ENCODE measurements around the gene SERPINI1.

SERPINI1 gene

DNA sequence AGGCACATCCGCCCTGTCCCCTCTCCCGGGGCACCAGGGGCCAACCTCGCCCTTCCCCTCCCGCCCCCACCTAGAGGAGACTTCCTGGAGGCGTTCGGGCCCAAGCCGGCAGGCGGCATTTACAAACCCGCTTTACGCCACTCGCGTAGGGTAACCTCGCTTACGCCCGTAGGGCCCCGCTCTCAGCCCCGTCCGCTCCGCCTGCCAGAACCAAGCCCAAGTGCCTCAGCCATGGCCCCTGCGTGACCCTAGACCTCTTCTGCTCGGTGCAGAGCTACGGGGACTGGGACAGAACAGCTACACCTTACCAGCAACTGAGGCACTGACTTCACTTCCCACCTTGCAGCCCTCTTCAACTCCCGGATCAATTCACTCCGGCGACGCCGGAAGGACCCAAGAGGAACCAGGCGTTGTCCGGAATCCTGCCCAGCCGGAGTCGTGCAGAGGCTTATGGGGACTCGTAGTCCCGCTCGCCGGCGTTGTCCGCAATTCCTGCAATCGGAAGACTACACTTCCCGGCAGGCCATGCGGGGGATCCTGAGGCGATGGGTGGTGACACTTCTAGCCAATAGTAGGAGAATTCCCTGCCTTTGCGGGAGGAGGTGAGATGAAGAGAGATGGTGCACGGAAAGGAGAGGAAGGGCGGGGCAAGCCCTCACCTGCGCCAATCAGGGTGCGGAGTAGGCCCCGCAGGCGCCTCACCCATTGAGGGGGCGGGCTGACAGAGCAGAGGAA is 856 bp upstream of the SERPINI1 start, which contains the start of gene PDCD10:
Gene PDCD10, minus strand, starts transcription at position 395 of the 735 bp plus-strand sequence. CDS start 14,735 bp downstream, outside the sequence.
- DNase-seq, result peak; percentile 99

DNA sequence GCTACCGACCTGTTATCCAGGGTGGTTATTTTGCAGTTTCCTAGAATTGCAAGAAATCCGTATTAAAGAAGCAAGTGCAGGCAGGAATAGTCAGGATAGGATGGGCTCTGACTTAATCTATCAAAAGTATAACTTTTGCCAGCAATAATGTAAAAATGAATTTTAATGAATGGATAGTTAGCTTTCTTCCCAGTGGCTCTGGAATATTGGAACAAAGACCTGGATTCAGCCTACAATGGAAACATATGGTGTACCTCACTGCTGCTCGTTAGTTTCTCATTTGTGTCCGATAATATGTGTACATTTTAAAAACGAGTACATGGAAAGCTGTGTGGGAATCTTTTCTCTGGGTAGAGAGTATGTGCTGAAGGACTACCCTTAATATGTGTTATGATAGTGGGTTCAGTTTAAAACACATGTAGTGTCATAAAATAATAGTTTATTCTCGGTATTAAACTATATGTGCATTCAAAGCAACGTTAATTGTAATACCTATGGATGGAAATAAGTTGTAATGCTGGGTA is 805 bp downstream of the SERPINI1 start:
- no peak for DNase-seq

DNA sequence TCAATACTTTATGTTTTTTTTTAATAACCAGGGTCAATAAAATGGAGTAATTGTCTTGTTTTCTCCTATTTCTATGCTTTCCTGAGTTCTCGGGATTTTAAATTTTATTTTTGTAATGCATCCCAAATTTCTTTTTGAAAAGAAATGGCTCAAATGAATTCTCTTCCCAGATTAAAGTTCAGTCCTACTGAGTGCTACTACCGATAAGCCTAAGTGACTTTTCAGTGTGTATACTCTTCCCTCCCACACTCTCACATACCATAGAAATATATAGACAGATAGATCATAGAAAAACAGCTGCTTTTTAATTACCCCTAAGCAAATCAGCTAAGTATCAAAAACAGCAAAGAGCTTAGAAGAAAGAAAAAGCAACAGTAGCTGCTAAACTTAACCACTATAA is 1.5 kb downstream of the SERPINI1 start:
- DNase-seq, result no peak

DNA sequence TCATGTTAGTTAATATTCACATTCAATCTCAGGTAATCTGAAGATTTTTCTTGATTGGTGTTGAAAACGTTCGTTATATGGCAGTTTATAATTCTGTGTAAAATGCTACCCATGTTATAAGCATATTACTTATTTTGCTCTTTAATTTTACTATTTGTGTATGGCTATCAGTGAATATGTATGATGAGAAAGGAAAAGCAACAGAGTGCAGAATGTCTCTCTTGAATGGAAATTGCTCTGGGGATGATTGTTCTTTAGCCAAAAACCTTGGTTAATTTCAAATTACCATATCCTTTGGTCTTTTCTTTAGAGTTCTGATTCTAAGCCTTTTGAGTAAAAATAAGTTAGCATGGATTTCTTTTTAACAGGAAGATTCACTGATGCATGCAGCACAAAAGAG is 2.5 kb downstream of the SERPINI1 start:
- no peak for DNase-seq

DNA sequence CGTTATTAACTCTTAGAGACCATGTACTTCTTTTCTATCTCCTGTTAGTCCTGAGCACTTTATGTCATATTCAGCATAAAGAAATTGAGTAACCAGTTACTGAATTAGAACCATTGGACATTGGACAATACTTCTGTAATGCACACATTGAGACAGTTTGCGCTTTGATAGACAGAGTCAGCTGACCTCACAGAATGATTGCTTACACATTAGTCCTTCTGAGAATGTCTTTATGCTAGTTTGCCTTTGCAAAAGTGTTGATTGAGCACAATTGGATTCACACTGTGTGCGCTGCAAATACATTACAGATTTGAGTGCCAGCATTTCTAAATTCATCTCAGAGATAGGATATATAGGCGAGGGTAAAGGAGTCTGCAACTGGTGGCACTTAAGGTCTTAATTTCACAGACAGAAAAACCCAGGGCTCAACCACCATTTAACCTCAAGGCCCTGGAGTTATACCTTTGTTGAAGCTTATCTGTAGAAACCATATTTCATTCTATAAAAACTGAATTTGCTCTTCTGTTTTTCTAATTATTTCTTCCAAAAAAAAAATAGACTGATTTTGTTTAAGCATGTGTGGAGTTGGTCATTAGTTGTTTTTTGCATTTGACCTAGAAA is 3.8 kb downstream of the SERPINI1 start:
- DNase-seq, result peak; percentile 69

DNA sequence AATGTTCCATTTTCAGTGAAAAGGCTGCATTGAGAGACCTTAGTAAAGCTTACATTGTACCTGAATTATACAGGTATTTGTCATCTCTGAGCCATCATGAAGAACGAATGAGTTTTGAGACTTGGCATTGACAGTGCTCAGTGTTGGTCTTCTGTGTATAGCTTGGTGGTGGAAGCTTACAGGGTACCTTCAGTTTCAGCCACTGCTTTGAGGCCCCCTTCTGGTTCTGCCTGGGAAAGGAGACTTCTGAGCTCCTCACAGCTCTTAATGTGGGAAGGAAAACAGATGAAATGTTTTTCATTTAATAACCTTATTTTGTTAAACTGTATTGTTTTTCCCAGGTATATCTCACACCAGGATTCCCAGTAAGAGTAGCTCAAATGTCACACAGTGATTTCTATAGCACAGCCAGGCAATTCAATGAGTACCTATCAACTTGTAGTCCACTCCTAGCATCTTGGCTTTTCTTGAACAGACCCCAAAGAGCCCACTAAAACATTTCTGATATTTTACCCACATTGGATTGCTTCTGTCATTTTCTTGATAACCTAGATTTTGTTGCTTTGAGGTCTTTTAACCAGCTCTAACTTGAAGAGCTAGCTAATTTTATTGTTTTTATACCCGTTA is 5.6 kb downstream of the SERPINI1 start:
- DNase-seq, result peak; percentile 89

DNA sequence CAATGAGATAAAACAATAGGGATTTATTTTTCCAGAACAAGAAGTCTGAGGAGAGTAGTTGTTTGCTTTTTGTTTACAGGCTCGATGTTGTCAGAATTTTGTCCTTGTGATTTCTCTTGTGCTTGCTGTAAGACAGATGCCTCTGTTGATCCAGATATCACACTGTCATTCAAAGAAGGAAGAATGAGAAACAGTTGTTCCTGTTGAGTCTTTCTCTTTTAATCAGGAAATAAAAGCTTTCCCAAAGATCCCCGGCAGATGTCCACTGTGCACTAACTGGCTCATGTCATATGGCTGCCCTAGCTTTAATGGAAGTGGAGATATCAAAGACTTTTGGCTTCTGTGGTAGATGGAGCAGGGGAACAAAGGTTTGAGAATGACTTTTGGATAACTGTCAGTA is 6.8 kb downstream of the SERPINI1 start:
- no peak for DNase-seq

DNA sequence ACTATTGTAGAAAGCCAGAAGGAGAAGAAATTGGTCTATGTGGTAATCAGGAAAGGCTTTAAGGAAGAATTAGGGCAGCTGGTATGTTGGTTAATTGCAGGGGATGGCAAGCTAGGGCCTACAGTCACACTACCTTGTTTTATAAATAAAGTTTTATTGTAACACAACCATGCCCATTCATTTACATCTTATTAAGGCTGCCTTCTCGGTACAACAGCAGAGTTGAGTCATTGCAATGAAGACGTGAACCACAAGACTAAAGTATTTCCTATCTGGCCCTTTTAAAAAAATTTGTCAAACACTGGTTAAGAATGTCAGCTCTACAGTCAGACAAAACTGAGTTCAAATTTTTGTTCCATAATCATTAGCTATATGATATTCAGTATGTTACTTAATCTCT is 8.3 kb downstream of the SERPINI1 start:
- no peak for DNase-seq

DNA sequence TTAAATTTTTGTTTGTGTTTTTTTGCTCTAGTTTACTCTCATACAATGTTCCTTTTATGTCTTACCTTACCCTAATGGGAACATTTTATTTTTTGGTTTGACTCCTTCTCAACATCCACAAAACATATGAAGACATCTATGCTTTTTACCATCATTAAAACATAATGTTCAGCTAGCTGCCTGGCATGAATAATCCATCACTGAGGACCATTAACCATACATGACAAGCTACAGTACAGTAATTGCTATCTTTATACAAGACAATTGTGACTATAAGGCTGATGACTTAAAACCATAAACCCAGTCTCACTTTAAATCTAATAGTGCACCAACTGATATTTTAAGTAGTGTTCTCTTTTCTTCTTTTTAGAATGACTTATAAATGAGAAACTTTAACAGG is 13.7 kb downstream of the SERPINI1 start:
- DNase-seq, result no peak

DNA sequence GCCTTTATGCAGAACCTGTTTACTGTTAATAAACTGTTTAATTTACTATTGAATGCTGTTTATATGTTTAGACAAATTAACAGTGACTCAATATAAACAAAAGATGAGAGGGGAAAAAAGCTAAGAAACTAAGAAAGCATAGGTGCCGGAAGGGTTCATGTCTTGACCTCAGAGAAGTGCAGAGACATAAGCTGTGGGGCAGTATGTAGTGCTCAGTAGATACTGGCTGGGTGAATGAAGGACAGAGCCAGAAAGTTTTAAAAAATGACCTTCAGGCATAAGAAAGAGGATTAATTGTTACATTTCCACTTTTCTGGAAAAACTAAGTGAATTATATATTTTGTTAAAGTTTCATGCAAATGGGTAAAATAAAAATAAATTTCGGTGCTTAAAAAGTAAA is 14.2 kb downstream of the SERPINI1 start:
- no peak for DNase-seq

DNA sequence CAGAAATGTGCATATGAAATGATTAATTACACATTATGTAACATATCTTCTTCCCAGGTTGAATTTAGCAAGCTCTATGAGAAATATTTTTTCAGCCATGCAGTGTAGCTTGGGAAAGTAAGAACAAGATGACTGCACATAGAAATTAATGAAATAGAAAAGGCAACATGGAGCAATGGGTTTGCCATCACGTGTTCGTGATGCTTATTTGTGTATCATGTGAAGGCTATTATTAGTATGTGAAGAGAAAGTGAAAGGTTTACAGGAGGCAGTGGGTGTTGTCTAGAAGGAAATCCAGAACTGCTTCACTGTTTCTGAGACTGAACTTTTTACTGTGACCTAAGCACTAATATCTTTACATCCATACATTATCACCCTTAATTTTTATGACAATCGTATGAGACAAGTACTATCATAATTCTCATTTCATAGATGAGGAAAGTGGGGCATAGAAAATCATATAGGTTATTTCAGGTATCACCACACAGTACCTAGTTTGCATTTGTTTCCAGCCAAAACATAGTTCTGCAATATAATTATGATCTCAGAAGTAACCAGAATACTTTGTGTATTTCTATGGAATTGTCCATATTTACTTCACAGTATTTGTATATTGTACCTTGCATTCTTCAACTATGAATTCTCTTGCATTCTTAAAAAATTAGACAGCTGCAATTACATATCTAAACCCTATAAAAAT is 14.9 kb downstream of the SERPINI1 start:
- DNase-seq, result no peak

DNA sequence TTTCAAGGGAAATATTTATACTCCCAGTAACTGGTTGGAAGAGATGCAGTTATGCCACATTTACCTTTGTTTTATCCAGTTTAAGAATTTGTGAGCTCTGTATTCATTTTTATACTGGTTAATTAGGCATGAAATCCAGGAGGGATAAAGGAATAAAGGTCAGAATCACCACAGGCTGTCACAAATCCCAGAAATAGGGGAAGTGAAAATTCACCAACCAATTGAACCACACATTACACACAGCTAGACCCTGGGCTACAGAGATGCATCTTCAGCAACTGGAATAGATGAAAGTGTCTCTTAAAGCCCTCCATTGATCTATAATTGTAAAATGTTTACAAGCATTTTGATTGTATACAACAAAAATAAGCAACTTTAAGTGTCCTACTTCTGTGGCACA is 18.5 kb downstream of the SERPINI1 start:
- no peak for DNase-seq

DNA sequence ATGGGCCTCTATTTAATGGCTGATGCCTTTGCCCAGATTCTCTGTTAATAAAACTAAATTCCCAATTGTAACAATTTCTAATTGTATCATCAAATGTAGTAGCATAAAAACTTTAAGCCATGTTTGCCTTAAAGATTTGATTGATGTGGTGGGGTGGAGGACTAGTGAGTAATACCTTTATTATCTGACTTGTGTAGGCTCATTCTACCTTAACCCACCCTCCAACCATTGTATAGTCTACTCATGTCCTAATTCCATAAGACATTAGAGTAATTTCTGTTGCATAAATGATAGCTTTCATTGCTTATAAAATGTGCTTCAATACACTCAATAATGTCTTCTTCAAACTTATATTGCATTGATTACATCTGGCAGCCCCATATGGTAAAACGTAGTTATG is 25.8 kb downstream of the SERPINI1 start:
- DNase-seq, result no peak

DNA sequence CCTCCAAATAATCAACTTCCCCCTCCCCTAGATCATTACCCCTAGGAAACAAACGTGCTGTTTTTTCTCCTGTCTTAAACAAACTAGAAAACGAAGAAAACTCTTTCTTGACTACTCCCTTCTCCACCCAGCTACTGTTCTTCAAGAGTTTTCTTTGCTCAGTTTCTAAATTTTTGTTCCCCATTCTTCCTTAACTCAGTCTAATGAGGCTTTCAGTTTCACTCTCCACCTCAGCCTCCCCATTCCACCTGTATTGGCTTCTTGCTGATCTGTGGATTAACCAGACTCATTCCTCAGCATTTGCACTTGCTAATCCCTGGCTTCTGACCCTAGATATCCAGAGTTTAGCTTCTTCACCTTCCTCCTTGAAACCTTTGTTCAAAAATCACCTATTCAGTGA is 26.8 kb downstream of the SERPINI1 start:
- DNase-seq, result no peak

DNA sequence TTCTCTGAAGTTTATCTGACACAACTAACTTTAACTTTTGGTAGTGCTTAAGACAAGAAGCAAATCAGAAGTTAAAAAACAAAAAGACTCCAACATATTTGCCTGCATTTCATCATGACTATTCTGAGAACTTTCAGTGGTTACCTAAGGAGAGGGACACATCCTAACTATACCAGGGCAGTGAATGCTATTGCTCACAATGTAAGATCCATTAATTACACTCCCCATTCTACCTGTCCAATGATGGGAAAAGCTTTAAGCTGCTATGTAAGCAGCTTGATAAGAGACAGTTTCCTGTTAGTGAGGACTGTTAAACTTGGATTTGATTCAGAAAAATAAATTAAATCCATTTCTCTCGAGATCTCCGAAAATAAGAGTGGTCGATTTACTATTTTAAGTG is 37.5 kb downstream of the SERPINI1 start:
- no peak for DNase-seq

DNA sequence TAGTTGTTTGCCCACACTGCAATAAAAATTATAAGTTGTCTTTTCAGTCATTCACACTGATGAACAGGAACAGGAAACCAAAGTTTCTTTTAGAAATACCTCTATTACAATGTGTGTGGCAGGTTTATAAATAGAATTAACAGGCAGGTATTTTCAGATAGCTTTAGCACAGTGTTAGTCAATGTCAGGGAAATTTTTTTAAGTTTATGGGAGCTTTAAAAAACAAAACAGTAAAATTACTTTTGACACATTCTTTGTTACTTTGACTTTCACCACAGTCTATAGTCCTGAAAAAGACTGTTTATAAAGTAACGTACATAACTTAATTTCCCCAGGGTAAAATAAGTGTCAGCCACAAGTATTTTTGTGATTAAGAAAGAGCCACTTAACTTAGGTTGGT is 38.1 kb downstream of the SERPINI1 start:
- no peak for DNase-seq

DNA sequence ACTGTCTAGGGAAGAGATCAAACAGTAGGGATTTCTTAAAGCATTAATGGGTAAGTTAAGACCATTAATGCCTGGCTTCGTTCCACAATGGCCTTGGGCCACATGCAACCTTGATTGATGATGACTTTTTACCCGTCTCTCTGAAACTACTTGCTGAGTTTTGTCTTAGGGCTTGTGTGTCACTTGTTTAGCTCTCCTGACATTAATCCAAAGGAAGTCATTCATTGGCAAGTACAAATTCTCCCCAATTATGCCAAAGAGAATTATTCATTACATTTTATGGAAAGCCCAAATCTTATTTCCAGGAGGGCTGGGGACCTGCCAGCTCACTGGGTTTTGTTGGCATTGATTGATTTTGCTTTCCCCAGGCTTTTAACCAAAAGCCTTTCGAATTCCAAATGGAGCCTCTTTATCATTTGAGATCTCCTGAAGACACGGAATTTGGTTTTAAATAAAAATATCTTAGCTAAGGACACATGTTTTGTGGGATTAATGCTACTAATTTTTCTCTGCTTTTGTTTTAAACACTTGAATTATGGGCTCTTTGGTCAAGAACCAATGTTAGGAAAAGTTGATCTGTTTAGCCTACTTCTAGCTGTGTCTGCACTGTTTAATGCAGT is 40.7 kb downstream of the SERPINI1 start:
- no peak for DNase-seq

DNA sequence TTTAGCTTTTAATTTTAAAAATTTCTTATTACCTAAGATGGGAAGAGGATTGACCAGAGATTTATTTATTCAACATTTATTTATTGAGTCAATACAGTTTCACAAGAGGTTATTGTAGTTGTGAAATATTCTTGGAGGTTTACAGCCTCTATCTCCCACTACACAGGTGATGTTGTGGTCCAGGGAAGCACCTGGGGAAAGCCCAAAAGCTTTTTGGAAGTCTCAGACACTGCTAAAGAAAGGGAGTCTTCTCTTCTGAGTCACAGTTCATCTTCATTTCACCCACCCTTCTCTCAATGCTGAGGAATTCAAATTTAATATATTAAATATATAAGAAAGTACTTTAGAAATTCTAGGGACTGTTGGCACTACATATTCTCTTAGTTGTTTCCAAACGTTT is 41.8 kb downstream of the SERPINI1 start:
- no peak for DNase-seq

DNA sequence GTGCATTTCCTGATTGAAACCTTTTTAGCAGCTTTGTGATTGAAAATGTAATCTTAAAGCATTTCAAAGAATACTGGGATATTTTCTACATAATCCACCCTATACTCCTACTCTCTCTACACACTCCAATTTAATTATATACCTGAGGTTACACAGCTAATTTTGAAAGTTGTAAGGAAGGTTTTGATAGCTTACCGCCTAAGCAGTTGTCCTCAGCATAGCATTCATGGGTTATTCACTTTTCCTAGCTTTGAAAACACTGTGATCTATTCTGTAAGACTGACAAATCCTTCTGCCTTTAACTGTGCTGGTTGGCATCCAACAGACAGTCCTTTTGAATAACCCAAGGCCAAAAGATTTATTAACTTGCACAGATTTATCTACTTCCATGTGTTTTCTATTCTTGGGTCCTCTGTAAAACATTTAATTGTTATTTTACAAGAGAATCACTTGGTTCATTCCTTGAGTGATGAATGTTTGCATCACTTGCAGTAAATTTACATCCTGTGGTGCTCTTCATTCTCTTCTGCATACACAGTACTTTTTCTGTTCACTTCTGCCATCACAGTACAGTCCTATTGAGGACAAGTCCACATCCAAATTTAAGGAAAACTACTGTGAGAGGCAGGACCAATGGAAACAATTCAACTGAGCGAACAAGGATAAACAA is 44.8 kb downstream of the SERPINI1 start:
- no peak for DNase-seq

DNA sequence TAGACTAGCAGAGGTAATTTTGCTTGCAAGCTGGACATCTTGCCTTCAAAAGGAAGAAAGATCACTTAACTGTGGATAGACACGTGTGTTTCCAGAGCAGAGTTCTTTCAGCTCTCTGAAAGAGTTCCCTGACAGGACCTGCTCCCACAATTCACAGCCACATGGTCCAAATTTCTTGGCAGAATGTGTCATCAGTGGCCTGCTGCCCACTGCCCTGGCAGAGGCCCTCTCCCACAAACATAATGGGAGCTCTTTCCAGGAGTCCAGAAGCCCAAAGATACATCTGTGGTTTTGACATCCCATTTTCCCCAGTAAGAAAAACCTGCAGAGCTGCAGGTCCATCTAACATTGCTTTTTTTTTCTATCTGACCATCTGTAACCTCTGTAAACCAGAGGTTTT is 48.3 kb downstream of the SERPINI1 start:
- DNase-seq, result no peak

DNA sequence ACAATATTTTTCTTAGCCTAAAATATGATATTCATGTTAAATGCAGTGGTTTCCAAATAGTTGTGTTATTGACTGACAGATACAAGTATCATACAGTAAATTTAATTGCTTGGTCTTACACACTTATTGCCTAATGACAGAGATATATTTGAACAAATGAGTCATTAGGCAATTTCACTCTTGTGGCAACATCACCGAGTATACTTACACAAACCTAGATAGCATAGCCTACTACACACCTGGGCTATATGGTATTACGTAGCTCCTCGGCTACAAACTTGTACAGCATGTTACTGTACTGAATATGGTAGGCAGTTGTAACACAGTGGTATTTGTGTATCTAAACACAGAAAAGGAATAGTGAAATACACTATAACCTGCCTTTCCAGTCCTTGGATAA is 50.3 kb downstream of the SERPINI1 start:
- no peak for DNase-seq

DNA sequence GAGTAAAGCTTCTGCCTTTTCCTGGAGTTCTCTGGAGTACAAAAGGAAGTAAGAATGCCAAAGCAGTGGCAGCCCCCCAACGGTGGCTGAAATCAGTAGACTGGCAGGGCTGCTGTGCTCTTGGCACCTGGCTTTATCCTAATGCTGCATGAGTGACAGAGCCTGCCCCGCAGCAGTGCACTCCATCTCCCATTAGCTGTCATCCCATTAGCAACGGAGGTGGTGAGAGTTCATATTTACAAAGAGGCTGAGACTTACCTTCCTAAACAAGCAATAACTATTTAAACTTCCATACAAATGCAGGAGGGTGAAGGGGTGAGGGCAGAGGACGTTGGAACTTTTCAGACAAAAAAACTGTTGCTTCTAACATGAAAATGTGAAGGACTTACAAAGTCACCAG is 51.9 kb downstream of the SERPINI1 start:
- DNase-seq, result no peak

Measured in hematopoietic multipotent progenitor cell treated with erythropoietin and hydrocortisone succinate and interleukin-3 and kit ligand, for 6 days (in vitro differentiated cells).